ENCODE data around the gene TESK2. TPM values are rescaled to one million over a fixed set of nuclear protein-coding genes. Genes with fewer than 3 reads are reported as not detected.

Gene TESK2
- total RNA-seq, 1 experiment from 2014 or later = 5.0 TPM

- H3K27me3 ChIP-seq (ENCODE audit: insufficient read depth, low read length) = no peaks in the 10 kb centered on the region
- H3K4me3 ChIP-seq (replicated peaks in 1 of 2; ENCODE audit: low read depth in 1 of 2, low read length in 2 of 2) = no peak overlapping the region
- no peaks in the 10 kb centered on the region for H3K4me1 ChIP-seq (ENCODE audit: control insufficient read depth in 1 of 2, insufficient read depth in 2 of 2, low read length in 2 of 2)
- ATAC-seq = no peak
- no peak overlapping the region for H3K4me2 ChIP-seq (ENCODE audit: low read length)
- no peak overlapping the region for H3K27ac ChIP-seq (ENCODE audit: low read depth, low read length)
- no peaks in the 10 kb centered on the region for H3K79me2 ChIP-seq (ENCODE audit: insufficient read depth, low read length)
- H3K36me3 ChIP-seq (ENCODE audit: control insufficient read depth in 1 of 2, insufficient read depth in 2 of 2, low read length in 2 of 2) = no peaks in the 10 kb centered on the region
- no peak for TF ChIP-seq SIN3A (IDR thresholded peaks at IDR 0.05; ENCODE audit: low read depth)
- no peaks in the 10 kb centered on the region for H3K9me2 ChIP-seq (ENCODE audit: insufficient read depth)
- ChIA-PET POLR2A (interaction anchor here (0.6 kb wide), 1 partner anchor 1513 kb away, joined by 3 read pairs; no protein-coding TSS in a partner anchor), CTCF (no interaction called here), RAD21 (ENCODE audit: low non-redundant PET in 1 of 2, low total read pairs in 2 of 2, uncharacterized antibody in 2 of 2, unreplicated experiment in 2 of 2) (no interaction called here)
- no peaks in the 10 kb centered on the region for H4K20me1 ChIP-seq (ENCODE audit: insufficient read depth)
- H2AFZ ChIP-seq (ENCODE audit: low read depth, low read length, poor library complexity, severe bottlenecking) = no peak overlapping the region
- intact Hi-C loops (cut with micrococcal nuclease) = no loop called here
- no peak for DNase-seq (ENCODE audit: low read depth, low spot score)
- H3K9ac ChIP-seq (ENCODE audit: low read length) = no peak overlapping the region
- H3K9me3 ChIP-seq (ENCODE audit: control insufficient read depth in 1 of 2, insufficient read depth in 1 of 2, low read depth in 1 of 2, low read length in 2 of 2) = no peaks in the 10 kb centered on the region
- no TSS peak for BruUV-seq (replicated peaks)
Observed at GRCh38 chr1:45423906-45424678, 66.9 kb downstream of the TESK2 start.

GRCh38 chr1:45421935-45422334 is 69.0 kb downstream of the TESK2 start:
- no peaks in the 10 kb centered on the region for H3K27me3 ChIP-seq (ENCODE audit: insufficient read depth, low read length)
- no peaks in the 10 kb centered on the region for H3K9me2 ChIP-seq (ENCODE audit: insufficient read depth)
- no TSS peak for BruUV-seq (replicated peaks)

More at GRCh38 chr1:45421935-45422334, 69.0 kb downstream of the TESK2 start:
- Histone ChIP-seq H3K79me2 (ENCODE audit: insufficient read depth, low read length) (no peaks in the 10 kb centered on the region), H3K4me2 (ENCODE audit: low read length) (no peak overlapping the region), H2AFZ (ENCODE audit: low read depth, low read length, poor library complexity, severe bottlenecking) (no peak overlapping the region), H3K9ac (ENCODE audit: low read length) (no peak overlapping the region), H4K20me1 (ENCODE audit: insufficient read depth) (no peaks in the 10 kb centered on the region), H3K27ac (ENCODE audit: low read depth, low read length) (no peak overlapping the region), H3K4me1 (ENCODE audit: control insufficient read depth in 1 of 2, insufficient read depth in 2 of 2, low read length in 2 of 2) (no peaks in the 10 kb centered on the region), H3K4me3 (replicated peaks in 1 of 2; ENCODE audit: low read depth in 1 of 2, low read length in 2 of 2) (no peak overlapping the region), H3K9me3 (ENCODE audit: control insufficient read depth in 1 of 2, insufficient read depth in 1 of 2, low read depth in 1 of 2, low read length in 2 of 2) (no peaks in the 10 kb centered on the region), H3K36me3 (ENCODE audit: control insufficient read depth in 1 of 2, insufficient read depth in 2 of 2, low read length in 2 of 2) (no peaks in the 10 kb centered on the region)
- no peak for ATAC-seq
- TF ChIP-seq ZNF274 (IDR thresholded peaks at IDR 0.05; ENCODE audit: low read depth, low read length) = no peak
- no peak for TF ChIP-seq SP1 (IDR thresholded peaks at IDR 0.05; ENCODE audit: low read depth)
- TF ChIP-seq ZBTB33 (IDR thresholded peaks at IDR 0.05; ENCODE audit: extremely low read depth, insufficient replicate concordance, low read length) = no peak
- TF ChIP-seq MAX (IDR thresholded peaks at IDR 0.05) = no peak
- TF ChIP-seq POLR2AphosphoS5 (IDR thresholded peaks at IDR 0.05; ENCODE audit: low read depth, low read length) = no peak
- TF ChIP-seq YY1 (IDR thresholded peaks at IDR 0.05; ENCODE audit: extremely low read depth, insufficient replicate concordance, low read depth, low read length) = no peak
- TF ChIP-seq TCF7L2 (IDR thresholded peaks at IDR 0.05; ENCODE audit: borderline replicate concordance, extremely low read depth, insufficient read depth, insufficient read length) = no peak
- no peak for TF ChIP-seq REST (IDR thresholded peaks at IDR 0.05; ENCODE audit: low read depth)
- no peak for TF ChIP-seq CEBPB (IDR thresholded peaks at IDR 0.05; ENCODE audit: low read depth)
- no peak for TF ChIP-seq JUND (IDR thresholded peaks at IDR 0.05)
- no peak for TF ChIP-seq SIN3A (IDR thresholded peaks at IDR 0.05; ENCODE audit: low read depth)
- no peak for TF ChIP-seq EZH2phosphoT487 (IDR thresholded peaks at IDR 0.05; ENCODE audit: borderline replicate concordance)
- TF ChIP-seq EZH2 (IDR thresholded peaks at IDR 0.05) = no peak
- no peak for TF ChIP-seq RAD21 (IDR thresholded peaks at IDR 0.05; ENCODE audit: low read depth)
- ChIA-PET POLR2A (no interaction called here), RAD21 (ENCODE audit: low non-redundant PET in 1 of 2, low total read pairs in 2 of 2, uncharacterized antibody in 2 of 2, unreplicated experiment in 2 of 2) (no interaction called here), CTCF (no interaction called here)
- intact Hi-C loops (cut with micrococcal nuclease) = no loop called here
- no peak for DNase-seq (ENCODE audit: low read depth, low spot score)
